HAP-1 (cell line): ENCODE data around the gene WDR93.

ENCODE experiments used
- DNase-seq, 2 experiments: peaks; one replicate each; pipeline ENCODE4 v3.0.0-alpha.2; 2016 to 2020; ENCODE audit warnings: low spot score in 2 of 2
- H3K27me3 ChIP-seq: fragments of 250-450 bp; sonication (Bioruptor Pico); 2 replicates; pipeline ENCODE4 v1.5.1; 2020; ENCODE audit warnings: low read depth, mild to moderate bottlenecking, moderate library complexity
- H3K36me3 ChIP-seq: fragments of 250-450 bp; sonication (Bioruptor Pico); replicated peaks from 2 replicates; pipeline ENCODE4 v1.5.1; 2020; ENCODE audit warnings: mild to moderate bottlenecking
- H3K4me1 ChIP-seq: fragments of 250-450 bp; sonication (Bioruptor Pico); 2 replicates; pipeline ENCODE4 v1.5.1; 2020; ENCODE audit warnings: mild to moderate bottlenecking
- H3K4me3 ChIP-seq: fragments of 250-450 bp; sonication (Bioruptor Pico); 2 replicates; pipeline ENCODE4 v1.5.1; 2020; ENCODE audit warnings: mild to moderate bottlenecking, moderate library complexity
- H3K9me3 ChIP-seq: fragments of 250-450 bp; sonication (Bioruptor Pico); 2 replicates; pipeline ENCODE4 v1.5.1; 2020; ENCODE audit warnings: mild to moderate bottlenecking, moderate library complexity
- in situ Hi-C: fragments of 300-500 bp; cut with MboI; formaldehyde crosslinking; loops from 3 replicates; pipeline ENCODE4 v1.14.3; 2020; ENCODE audit warnings: low sequenced_read_pairs, inconsistent platforms, mixed read lengths

Gene WDR93

DNA sequence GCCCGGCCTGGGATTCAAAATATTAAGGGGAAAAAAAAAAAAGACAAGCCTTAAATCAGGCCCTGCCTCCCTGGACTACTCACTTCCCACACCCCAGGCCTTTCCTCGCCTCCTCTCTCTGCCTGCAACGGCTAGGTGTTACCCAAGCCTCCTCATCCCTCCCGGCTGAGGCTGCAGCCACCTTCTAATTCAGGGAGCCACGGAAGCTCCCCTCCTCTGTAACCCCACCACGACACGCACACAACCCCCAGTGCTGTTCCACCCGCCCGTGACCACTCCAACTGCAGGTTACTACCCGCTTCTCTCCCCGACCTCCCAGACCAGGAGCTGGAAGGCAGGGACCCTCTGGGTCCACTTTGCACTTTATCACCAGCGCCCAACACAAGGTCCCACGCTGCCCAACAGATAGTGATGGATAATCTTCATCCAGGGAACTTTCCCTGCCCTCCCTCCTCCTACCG is 36.3 kb upstream of the WDR93 start:
- H3K4me3 ChIP-seq, result peak overlapping the region; percentile 92
- peaks cover 4% of the 10 kb centered on the region; the same call in 1 of the 2 replicates for H3K4me1 ChIP-seq
- no peak for DNase-seq
- H3K36me3 ChIP-seq, result peaks cover 5% of the 10 kb centered on the region
- in situ Hi-C loops, result no loop called here
- H3K27me3 ChIP-seq, result no peaks in the 10 kb centered on the region
- H3K9me3 ChIP-seq, result no peaks in the 10 kb centered on the region

- in situ Hi-C loops, result no loop called here
- H3K9me3 ChIP-seq, result no peaks in the 10 kb centered on the region
Observed at GRCh38 chr15:89654847-89655805, 35.5 kb upstream of the WDR93 start, which contains the start of gene KIF7. KIF7 (minus strand) TSS chr15:89655467; CDS start chr15:89652930, 2,537 bp downstream.

GRCh38 chr15:89656116-89656815 is 34.3 kb upstream of the WDR93 start:
- peaks cover 5% of the 10 kb centered on the region for H3K36me3 ChIP-seq
- peaks cover 4% of the 10 kb centered on the region; the same call in 1 of the 2 replicates for H3K4me1 ChIP-seq
- DNase-seq, result no peak
- no peaks in the 10 kb centered on the region for H3K27me3 ChIP-seq
- no peak overlapping the region for H3K4me3 ChIP-seq
- in situ Hi-C loops, result no loop called here
- H3K9me3 ChIP-seq, result no peaks in the 10 kb centered on the region

More at GRCh38 chr15:89654847-89655805, 35.5 kb upstream of the WDR93 start, which contains the start of gene KIF7:
- peak; percentile 43 to 79 for DNase-seq
- Histone ChIP-seq H3K27me3 (no peaks in the 10 kb centered on the region), H3K4me3 (peak within 1 kb of the TSS; percentile 92), H3K36me3 (peaks cover 5% of the 10 kb centered on the region), H3K4me1 (peaks cover 4% of the 10 kb centered on the region; the same call in 1 of the 2 replicates)

GRCh38 chr15:89657686-89658200 is 32.9 kb upstream of the WDR93 start:
- Histone ChIP-seq H3K9me3 (no peaks in the 10 kb centered on the region), H3K4me3 (no peak overlapping the region), H3K4me1 (peaks cover 4% of the 10 kb centered on the region; the same call in 1 of the 2 replicates), H3K27me3 (no peaks in the 10 kb centered on the region), H3K36me3 (peaks cover 2% of the 10 kb centered on the region; the same call in 1 of the 2 replicates)
- DNase-seq, result no peak
- in situ Hi-C loops, result no loop called here

- Histone ChIP-seq H3K4me1 (peaks cover 4% of the 10 kb centered on the region; the same call in 1 of the 2 replicates), H3K9me3 (no peaks in the 10 kb centered on the region)
- in situ Hi-C loops, result no loop called here
Observed at GRCh38 chr15:89659295-89659694, 31.3 kb upstream of the WDR93 start.

GRCh38 chr15:89660556-89660955 is 30.1 kb upstream of the WDR93 start:
- no peaks in the 10 kb centered on the region for H3K9me3 ChIP-seq
- peaks cover 3% of the 10 kb centered on the region for H3K4me1 ChIP-seq
- in situ Hi-C loops, result no loop called here
- H3K27me3 ChIP-seq, result no peaks in the 10 kb centered on the region
- H3K36me3 ChIP-seq, result no peaks in the 10 kb centered on the region
- no peak for DNase-seq
- no peak overlapping the region for H3K4me3 ChIP-seq

More at GRCh38 chr15:89659295-89659694, 31.3 kb upstream of the WDR93 start:
- Histone ChIP-seq H3K36me3 (no peaks in the 10 kb centered on the region), H3K27me3 (no peaks in the 10 kb centered on the region), H3K4me3 (no peak overlapping the region)
- no peak for DNase-seq

GRCh38 chr15:89662893-89663626 is 27.6 kb upstream of the WDR93 start:
- Histone ChIP-seq H3K4me3 (no peak overlapping the region), H3K27me3 (no peaks in the 10 kb centered on the region), H3K36me3 (no peaks in the 10 kb centered on the region), H3K4me1 (peaks cover 4% of the 10 kb centered on the region; the same call in 1 of the 2 replicates), H3K9me3 (no peaks in the 10 kb centered on the region)
- in situ Hi-C loops, result no loop called here
- no peak for DNase-seq

- in situ Hi-C loops, result no loop called here
- no peaks in the 10 kb centered on the region for H3K9me3 ChIP-seq
- no peak for DNase-seq
- H3K36me3 ChIP-seq, result no peaks in the 10 kb centered on the region
- peaks cover 4% of the 10 kb centered on the region; the same call in 1 of the 2 replicates for H3K4me1 ChIP-seq
- H3K27me3 ChIP-seq, result no peaks in the 10 kb centered on the region
- H3K4me3 ChIP-seq, result no peak overlapping the region
Observed at GRCh38 chr15:89664441-89665350, 25.9 kb upstream of the WDR93 start.

- H3K27me3 ChIP-seq, result no peaks in the 10 kb centered on the region
- in situ Hi-C loops, result no loop called here
- H3K4me1 ChIP-seq, result peaks cover 4% of the 10 kb centered on the region; the same call in 1 of the 2 replicates
- no peaks in the 10 kb centered on the region for H3K9me3 ChIP-seq
- DNase-seq, result peak in 1 of 2 experiments; percentile 61
- H3K36me3 ChIP-seq, result no peaks in the 10 kb centered on the region
- H3K4me3 ChIP-seq, result peak overlapping the region; percentile 17
Observed at GRCh38 chr15:89665449-89666181, 25.0 kb upstream of the WDR93 start.

DNA sequence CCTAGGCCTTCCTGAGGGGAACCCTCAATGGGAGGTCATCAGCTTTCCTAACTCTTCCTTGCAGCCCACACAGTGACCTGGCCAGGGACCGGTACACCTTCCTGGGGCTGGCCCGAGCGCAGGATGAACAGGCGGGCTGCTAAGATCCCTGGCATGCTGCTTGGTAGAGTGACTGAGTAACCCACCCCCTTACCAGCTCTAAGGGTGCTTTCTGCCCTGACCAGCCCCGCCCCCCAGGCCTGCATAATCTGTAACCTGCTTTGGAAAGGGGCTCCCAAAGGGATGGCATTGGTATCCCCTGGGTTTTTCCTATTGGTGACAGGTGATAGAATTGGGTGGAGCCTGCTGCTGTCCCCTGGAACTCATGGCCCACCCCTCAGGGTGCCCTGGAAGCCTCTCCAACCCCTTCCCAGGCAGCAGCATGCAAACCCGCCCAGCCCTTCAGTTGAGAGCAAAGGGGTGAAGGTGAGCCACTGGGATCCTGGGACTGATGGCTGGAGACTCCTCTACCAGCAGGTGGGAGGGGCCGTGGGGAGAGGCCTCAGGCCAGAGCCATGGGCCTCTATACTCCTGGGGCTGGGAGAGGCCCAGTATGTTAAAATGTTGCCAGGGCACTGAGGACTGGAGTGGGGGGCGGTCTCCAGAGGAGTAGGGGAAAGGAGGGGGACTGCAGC is 24.3 kb upstream of the WDR93 start:
- Histone ChIP-seq H3K9me3 (no peaks in the 10 kb centered on the region), H3K4me3 (no peak overlapping the region), H3K36me3 (no peaks in the 10 kb centered on the region), H3K4me1 (peaks cover 4% of the 10 kb centered on the region; the same call in 1 of the 2 replicates), H3K27me3 (no peaks in the 10 kb centered on the region)
- in situ Hi-C loops, result no loop called here
- no peak for DNase-seq

GRCh38 chr15:89666858-89667705 is 23.5 kb upstream of the WDR93 start:
- Histone ChIP-seq H3K27me3 (no peaks in the 10 kb centered on the region), H3K4me3 (no peak overlapping the region), H3K36me3 (no peaks in the 10 kb centered on the region), H3K4me1 (peaks cover 4% of the 10 kb centered on the region; the same call in 1 of the 2 replicates), H3K9me3 (no peaks in the 10 kb centered on the region)
- no peak for DNase-seq
- in situ Hi-C loops, result no loop called here
